ENCODE measurements around the gene ZSCAN16. TPM values are rescaled to one million over a fixed set of nuclear protein-coding genes. Genes with fewer than 3 reads are reported as not detected.

Gene ZSCAN16
- total RNA-seq, 2 experiments from 2014 or later: 7.6 to 8.6 TPM

DNA sequence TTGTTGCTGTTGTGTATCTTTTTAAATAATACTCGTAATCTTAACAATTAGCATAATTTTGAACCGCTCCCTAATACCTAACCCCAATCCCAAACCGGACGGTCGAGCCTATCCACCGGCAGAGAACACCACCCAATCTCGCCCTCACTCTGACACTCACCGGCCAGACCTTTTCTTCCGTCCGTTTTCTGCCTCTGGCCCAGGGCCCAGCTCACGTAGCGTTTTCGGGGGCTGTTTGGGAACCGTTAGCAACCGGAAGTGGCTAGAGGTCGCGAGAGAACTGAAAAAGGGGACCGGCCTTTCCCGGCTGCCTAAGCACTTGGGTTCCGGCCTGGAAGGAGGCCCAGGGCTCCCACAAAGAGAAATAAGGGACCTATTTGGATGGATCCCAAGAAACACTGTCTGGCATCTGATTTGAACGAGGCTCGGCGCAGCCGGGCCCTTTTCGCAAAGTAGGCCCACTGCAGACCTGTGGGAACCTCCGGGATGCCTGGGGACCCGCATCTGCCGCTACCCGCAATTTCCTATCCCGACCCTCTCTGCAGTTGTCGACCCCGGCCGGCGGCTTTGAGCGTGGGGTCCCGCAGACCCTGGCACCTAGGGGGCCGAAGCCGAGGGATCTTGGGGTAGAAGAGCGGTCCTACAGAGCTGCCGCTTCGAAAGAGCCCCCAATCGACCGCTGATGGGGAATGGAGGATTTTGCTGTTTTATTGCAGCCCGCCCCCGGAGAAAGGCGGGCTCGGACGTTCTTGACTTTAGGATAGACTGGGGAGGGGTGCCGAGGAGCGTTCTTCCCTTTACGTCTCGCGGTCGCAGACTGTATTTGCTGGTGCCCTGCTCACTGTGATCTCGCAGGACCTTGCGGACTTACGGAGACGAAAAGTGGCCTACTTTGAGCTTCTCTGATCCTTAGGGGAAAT lies 12.4 kb downstream of the ZSCAN16 start:
- Histone ChIP-seq H2AFZ (ENCODE audit: low read length) (peak overlapping the region; percentile 96), H3K4me1 (ENCODE audit: insufficient read depth, low read length, poor library complexity, severe bottlenecking) (peaks cover 60% of the 10 kb centered on the region), H4K20me1 (ENCODE audit: insufficient read depth, low read length) (peaks cover 4% of the 10 kb centered on the region; the same call in 1 of the 2 replicates), H3K79me2 (ENCODE audit: insufficient read depth, low read depth, low read length) (peaks cover 48% of the 10 kb centered on the region), H3K4me3 (ENCODE audit: low read depth, low read length, poor library complexity, severe bottlenecking) (peak overlapping the region; percentile 94), H3K9me2 (ENCODE audit: insufficient read depth, low read length) (no peaks in the 10 kb centered on the region), H3K27ac (ENCODE audit: low read depth, low read length, poor library complexity, severe bottlenecking) (peak overlapping the region; percentile 91), H3K4me2 (ENCODE audit: low read length) (peak overlapping the region; percentile 75), H3K9me3 (ENCODE audit: low read length) (no peaks in the 10 kb centered on the region), H3K36me3 (ENCODE audit: insufficient read depth, low read length) (peaks cover 24% of the 10 kb centered on the region; the same call in 1 of the 2 replicates)
- ChIA-PET CTCF (ENCODE audit: unreplicated experiment) (no interaction called here), POLR2A (interaction anchor here (0.6 to 8.6 kb wide), 9 partner anchors 12 to 1616 kb away, joined by 3 to 64 read pairs (median 3); partner anchors contain the start of genes ZKSCAN4, ZSCAN16 and ZSCAN26)
- intact Hi-C loops (cut with micrococcal nuclease; ENCODE audit: unreplicated experiment): loop anchor here (1.0 to 2.0 kb wide), 4 partner anchors 13 to 115 kb away; partner anchors contain the start of genes ZKSCAN4, ZNF165 and ZSCAN16
- peak; percentile 94 for DNase-seq (ENCODE audit: low spot score)
- BruUV-seq (replicated peaks): no TSS peak
- TF ChIP-seq, protein P1, sequence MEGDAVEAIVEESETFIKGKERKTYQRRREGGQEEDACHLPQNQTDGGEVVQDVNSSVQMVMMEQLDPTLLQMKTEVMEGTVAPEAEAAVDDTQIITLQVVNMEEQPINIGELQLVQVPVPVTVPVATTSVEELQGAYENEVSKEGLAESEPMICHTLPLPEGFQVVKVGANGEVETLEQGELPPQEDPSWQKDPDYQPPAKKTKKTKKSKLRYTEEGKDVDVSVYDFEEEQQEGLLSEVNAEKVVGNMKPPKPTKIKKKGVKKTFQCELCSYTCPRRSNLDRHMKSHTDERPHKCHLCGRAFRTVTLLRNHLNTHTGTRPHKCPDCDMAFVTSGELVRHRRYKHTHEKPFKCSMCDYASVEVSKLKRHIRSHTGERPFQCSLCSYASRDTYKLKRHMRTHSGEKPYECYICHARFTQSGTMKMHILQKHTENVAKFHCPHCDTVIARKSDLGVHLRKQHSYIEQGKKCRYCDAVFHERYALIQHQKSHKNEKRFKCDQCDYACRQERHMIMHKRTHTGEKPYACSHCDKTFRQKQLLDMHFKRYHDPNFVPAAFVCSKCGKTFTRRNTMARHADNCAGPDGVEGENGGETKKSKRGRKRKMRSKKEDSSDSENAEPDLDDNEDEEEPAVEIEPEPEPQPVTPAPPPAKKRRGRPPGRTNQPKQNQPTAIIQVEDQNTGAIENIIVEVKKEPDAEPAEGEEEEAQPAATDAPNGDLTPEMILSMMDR (conservative IDR thresholded peaks at IDR 0.05; ENCODE audit: low read length): no peak
- no peak for TF ChIP-seq EZH2phosphoT487 (IDR thresholded peaks at IDR 0.05; ENCODE audit: borderline replicate concordance, low read depth, low read length)

DNA sequence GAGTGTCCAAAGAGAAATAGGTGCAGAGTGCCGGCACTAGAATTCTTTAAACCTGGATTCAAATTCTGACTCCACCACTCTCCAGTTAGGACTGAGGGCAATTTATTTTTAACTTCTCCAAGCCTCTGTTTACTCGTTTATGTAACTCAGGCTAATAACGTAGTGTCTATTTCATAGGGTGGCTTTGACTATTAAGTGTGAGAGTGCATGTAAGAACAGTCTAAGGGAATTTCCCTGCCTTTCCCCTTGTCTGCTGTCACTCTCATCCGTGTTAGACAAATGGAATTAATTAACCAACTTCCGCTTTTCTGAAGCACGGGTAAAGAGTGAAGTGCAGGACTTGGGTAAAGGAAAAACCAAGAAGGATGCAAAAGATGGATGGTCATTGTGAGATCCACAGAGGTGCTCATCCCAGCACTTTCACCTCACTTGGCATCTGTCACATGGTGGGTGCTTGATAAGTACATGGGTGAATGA lies 13.1 kb downstream of the ZSCAN16 start:
- DNase-seq (ENCODE audit: low spot score): peak; percentile 65
- ChIA-PET POLR2A (interaction anchor here (0.6 to 8.6 kb wide), 6 partner anchors 13 to 245 kb away, joined by 3 to 64 read pairs (median 4); partner anchors contain the start of genes ZKSCAN4 and ZSCAN16), CTCF (ENCODE audit: unreplicated experiment) (no interaction called here)
- H3K36me3 ChIP-seq (ENCODE audit: insufficient read depth, low read length): peaks cover 17% of the 10 kb centered on the region; the same call in 1 of the 2 replicates
- peaks cover 48% of the 10 kb centered on the region for H3K79me2 ChIP-seq (ENCODE audit: insufficient read depth, low read depth, low read length)
- peak overlapping the region; percentile 75 for H3K4me2 ChIP-seq (ENCODE audit: low read length)
- peak overlapping the region; percentile 96 for H2AFZ ChIP-seq (ENCODE audit: low read length)
- H3K9me3 ChIP-seq (ENCODE audit: low read length): no peaks in the 10 kb centered on the region
- H3K9me2 ChIP-seq (ENCODE audit: insufficient read depth, low read length): no peaks in the 10 kb centered on the region
- TF ChIP-seq, protein P1 (conservative IDR thresholded peaks at IDR 0.05; ENCODE audit: low read length): no peak
- TF ChIP-seq EZH2phosphoT487 (IDR thresholded peaks at IDR 0.05; ENCODE audit: borderline replicate concordance, low read depth, low read length): no peak
- intact Hi-C loops (cut with micrococcal nuclease; ENCODE audit: unreplicated experiment): loop anchor here (1.0 to 2.0 kb wide), 3 partner anchors 33 to 115 kb away; partner anchors contain the start of genes ZKSCAN4 and ZNF165
- H3K4me1 ChIP-seq (ENCODE audit: insufficient read depth, low read length, poor library complexity, severe bottlenecking): peaks cover 59% of the 10 kb centered on the region
- H3K4me3 ChIP-seq (ENCODE audit: low read depth, low read length, poor library complexity, severe bottlenecking): peak overlapping the region; percentile 94
- peak overlapping the region; percentile 91 for H3K27ac ChIP-seq (ENCODE audit: low read depth, low read length, poor library complexity, severe bottlenecking)
- peaks cover 4% of the 10 kb centered on the region; the same call in 1 of the 2 replicates for H4K20me1 ChIP-seq (ENCODE audit: insufficient read depth, low read length)
- BruUV-seq (replicated peaks): no TSS peak

Measured in OCI-LY7 (cell line).